GM13976 (cell line): ENCODE data around the gene FAM222A.

Source experiments
- DNase-seq: peaks from one replicate; pipeline ENCODE4 v3.0.0; 2012; ENCODE audit warnings: low spot score
- CTCF ChIP-seq: IDR thresholded peaks from 2 replicates; pipeline ENCODE4 v1.5.1; 2012; ENCODE audit warnings: borderline replicate concordance, mild to moderate bottlenecking; ENCODE audit not compliant: insufficient read depth; ENCODE audit errors: extremely low read depth, missing control alignments, control extremely low read depth
- in situ Hi-C: fragments of 300-500 bp; cut with MboI; formaldehyde crosslinking; loops from one replicate; pipeline ENCODE4 v1.12.0; 2022; ENCODE audit warnings: low sequenced_read_pairs, mixed read lengths, inconsistent platforms; ENCODE audit not compliant: unreplicated experiment

The FAM222A gene

GRCh38 chr12:109673884-109674283 lies 39.7 kb upstream of the FAM222A start:
- DNase-seq = no peak
- TF ChIP-seq CTCF = no peak
- in situ Hi-C loops = no loop called here

GRCh38 chr12:109675411-109675810 lies 38.2 kb upstream of the FAM222A start:
- in situ Hi-C loops = no loop called here

GRCh38 chr12:109677279-109677691 lies 36.3 kb upstream of the FAM222A start:
- in situ Hi-C loops = no loop called here
- no peak for TF ChIP-seq CTCF
- DNase-seq = no peak

More at GRCh38 chr12:109675411-109675810, 38.2 kb upstream of the FAM222A start:
- no peak for TF ChIP-seq CTCF
- no peak for DNase-seq

- DNase-seq = no peak
- in situ Hi-C loops = no loop called here
- TF ChIP-seq CTCF = no peak
Measured at GRCh38 chr12:109678719-109679118, 34.9 kb upstream of the FAM222A start.

GRCh38 chr12:109679501-109680263 lies 33.9 kb upstream of the FAM222A start:
- in situ Hi-C loops = no loop called here
- no peak for DNase-seq
- no peak for TF ChIP-seq CTCF

- no peak for TF ChIP-seq CTCF
- no peak for DNase-seq
- in situ Hi-C loops = no loop called here
Measured at GRCh38 chr12:109680264-109681005, 33.2 kb upstream of the FAM222A start.
